HG02610 (cell line): Measurements from ENCODE around the gene NRDC.

Experiments used
- ATAC-seq: cut with Tn5 transposase; IDR thresholded peaks from one replicate; pipeline ENCODE4 v1.9.1; 2021; ENCODE audit warnings: mild to moderate bottlenecking, moderate library complexity; ENCODE audit not compliant: unreplicated experiment

NRDC gene

GRCh38 chr1:51761351-51761750 is 117.2 kb downstream of the NRDC start:
- ATAC-seq, result no peak

GRCh38 chr1:51760872-51761271 is 117.7 kb downstream of the NRDC start:
- ATAC-seq, result no peak

GRCh38 chr1:51758310-51758709 is 120.2 kb downstream of the NRDC start:
- no peak for ATAC-seq

- ATAC-seq, result no peak
Observed at GRCh38 chr1:51756290-51756689, 122.2 kb downstream of the NRDC start.

DNA sequence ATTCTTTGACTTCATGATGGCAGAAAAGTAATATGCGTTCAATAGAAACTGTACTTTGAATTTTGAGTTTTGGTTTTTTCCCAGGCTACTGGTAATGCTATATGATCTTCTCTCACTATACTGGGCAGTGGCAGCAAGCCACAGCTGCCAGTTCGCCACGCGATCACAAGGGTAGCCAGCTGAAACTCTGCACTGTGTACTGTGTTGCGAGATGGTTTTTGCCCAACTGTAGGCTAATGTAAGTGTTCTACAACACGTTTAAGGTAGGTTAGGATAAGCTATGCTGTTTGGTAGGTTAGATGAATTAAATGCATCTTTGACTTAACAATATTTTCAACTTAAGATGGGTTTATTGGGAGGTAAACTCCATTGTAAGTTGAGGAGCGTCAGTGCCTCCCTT is 123.1 kb downstream of the NRDC start:
- ATAC-seq, result no peak

GRCh38 chr1:51754666-51755065 is 123.9 kb downstream of the NRDC start:
- no peak for ATAC-seq

DNA sequence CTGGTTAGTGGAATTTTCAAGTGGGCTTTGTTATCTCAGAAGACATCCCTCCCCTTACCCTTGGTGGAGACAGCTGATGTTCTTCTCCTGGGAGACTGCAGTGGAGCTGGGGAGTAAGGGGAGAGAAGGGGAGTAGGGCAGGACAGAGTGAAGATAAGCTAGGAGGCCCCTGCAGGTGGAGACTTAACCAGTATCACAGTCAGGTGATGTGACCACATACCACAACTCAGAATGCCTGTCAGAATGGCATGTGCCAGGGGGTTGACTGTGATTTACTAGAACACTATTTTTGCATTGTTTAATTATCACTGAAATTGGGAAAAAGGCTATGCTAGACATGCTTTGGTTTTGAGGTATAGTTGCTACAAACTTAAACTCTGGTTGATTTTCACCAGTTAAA is 124.6 kb downstream of the NRDC start:
- no peak for ATAC-seq

GRCh38 chr1:51752073-51752948 is 126.2 kb downstream of the NRDC start:
- ATAC-seq, result no peak

- no peak for ATAC-seq
Observed at GRCh38 chr1:51750729-51751128, 127.8 kb downstream of the NRDC start.

GRCh38 chr1:51750218-51750617 is 128.3 kb downstream of the NRDC start:
- no peak for ATAC-seq

DNA sequence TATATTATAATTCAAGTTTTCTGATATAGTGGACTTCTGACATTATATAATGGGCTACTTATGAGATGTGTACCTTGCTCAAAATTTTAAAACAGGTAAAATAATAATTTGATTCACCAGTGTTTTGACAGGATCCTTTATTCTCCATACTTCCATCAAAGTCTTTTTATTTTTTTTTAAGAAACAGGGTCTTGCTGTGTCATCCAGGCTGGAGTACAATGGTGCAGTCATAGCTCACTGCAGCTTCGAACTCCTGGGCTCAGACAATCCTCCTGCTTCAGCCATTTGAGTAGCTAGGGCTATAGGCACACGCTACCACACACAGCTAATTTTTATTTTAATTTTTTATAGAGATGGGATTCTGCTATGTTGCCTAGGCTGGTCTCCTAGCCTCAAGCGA is 129.4 kb downstream of the NRDC start:
- ATAC-seq, result no peak

DNA sequence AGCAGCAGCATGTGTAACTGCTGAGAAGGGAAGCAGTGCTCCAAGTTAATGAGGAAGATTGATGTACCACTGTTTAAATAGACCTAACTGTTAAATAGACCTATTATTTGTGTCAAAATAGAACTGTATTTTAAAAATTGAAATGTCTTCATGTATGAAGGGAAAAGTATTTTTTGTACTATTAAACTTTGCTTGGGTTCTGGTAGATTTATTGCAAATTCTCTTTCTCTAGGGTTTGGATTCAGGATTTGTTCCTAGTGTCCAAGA is 133.3 kb downstream of the NRDC start:
- no peak for ATAC-seq

- no peak for ATAC-seq
Observed at GRCh38 chr1:51744506-51745303, 133.8 kb downstream of the NRDC start.

DNA sequence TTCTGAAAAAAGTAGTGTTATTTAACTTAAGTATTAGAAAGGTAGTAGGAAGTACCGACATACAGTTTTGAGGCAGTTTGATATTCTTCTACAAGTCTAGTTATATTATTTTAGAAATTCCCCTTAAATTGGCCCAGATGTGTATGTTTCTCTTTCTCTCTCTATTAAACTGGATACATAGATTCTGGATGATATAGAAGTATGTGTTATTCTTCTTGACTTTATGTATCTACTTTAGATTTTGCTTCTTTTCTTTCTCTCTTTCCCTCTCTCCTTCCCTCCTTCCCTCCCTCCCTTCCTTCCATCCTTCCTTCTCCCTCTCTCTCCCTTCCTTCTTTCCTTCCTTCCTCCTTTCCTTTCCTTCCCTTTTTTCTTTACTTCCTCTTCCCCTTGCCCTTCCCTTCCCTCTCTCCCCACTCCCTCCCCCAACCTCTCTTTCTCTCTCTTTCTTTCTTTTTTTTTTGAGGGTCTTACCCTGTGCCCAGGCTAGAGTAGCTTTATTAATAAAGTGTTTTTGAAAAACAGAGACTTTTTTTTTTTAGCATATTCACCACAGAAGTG is 137.3 kb downstream of the NRDC start:
- ATAC-seq, result no peak

DNA sequence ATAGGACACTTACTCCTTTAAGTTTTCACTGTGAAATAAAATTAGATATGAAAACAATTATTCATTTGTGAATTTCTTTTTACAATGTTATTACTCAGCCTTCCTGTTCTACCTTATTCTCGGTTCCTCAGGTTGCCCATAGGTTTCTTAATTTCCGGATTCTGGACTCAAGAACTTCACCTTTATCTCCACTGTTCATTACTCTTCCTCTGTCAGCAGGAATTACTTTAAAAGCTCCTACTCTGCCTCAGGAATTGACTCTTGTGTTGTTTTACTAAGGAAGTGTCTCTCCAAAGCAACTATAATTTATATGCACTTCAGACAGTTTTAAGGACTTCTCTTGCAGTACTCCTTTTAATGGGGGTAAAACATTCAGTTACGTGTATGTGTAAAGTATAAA is 137.9 kb downstream of the NRDC start:
- ATAC-seq, result peak; percentile 47
